Gastrocnemius medialis (tissue), 4 donors: Measurements from ENCODE around the gene CEP83.

Experiments used
- CTCF ChIP-seq, 5 experiments: fragments of 450-650 bp in 3 of 5; fragments of 200-600 bp in 2 of 5; sonication (generic) in 2 of 5; IDR thresholded peaks in 4 of 5; conservative IDR thresholded peaks in 1 of 5; 1 replicate in 4 of 5; 2 replicates in 1 of 5; pipeline ENCODE4 v1.5.1; 2016 to 2019; ENCODE audit warnings: antibody characterized with exemption in 5 of 5, mild to moderate bottlenecking in 3 of 5, moderate library complexity in 3 of 5
- POLR2A ChIP-seq, 2 donors: fragments of 450-650 bp; IDR thresholded peaks; one replicate each; pipeline ENCODE4 v1.6.1; 2017; ENCODE audit warnings: antibody characterized with exemption in 2 of 2, mild to moderate bottlenecking in 2 of 2, moderate library complexity in 2 of 2

GRCh38 chr12:94287245-94287628, 172.4 kb downstream of the CEP83 start:
- no peak for TF ChIP-seq CTCF (IDR thresholded peaks at IDR 0.05 in 4 of 5, conservative IDR thresholded peaks at IDR 0.05 in 1 of 5)
- no peak for TF ChIP-seq POLR2A (IDR thresholded peaks at IDR 0.05)
